ENCODE measurements around the gene POP7. TPM values are rescaled to one million over a fixed set of nuclear protein-coding genes. Genes with fewer than 3 reads are reported as not detected.

The POP7 gene
- total RNA-seq, 1 experiment from 2014 or later: 79.2 TPM

GRCh38 chr7:100736671-100737070 is 30.8 kb downstream of the POP7 start:
- ChIA-PET CTCF (interaction anchor here (1.5 kb wide), 1 partner anchor 31 kb away, joined by 3 read pairs; the partner anchor contains the start of gene POP7), POLR2A (no interaction called here)
- TF ChIP-seq EMX1 (CRISPR knock-in tag; IDR thresholded peaks at IDR 0.05): no peak
- no peak for DNase-seq (ENCODE audit: low spot score)
- H3K4me3 Mint-ChIP-seq: no peak overlapping the region
- no peak overlapping the region for H3K27ac Mint-ChIP-seq
- 0 out of 2 replicates have a peak, but pooled peaks cover 4% of the 10 kb centered on the region for H3K9me3 Mint-ChIP-seq
- no peaks in the 10 kb centered on the region; the same call in 1 of the 2 replicates for H3K4me1 Mint-ChIP-seq
- peaks cover 3% of the 10 kb centered on the region; the same call in 1 of the 2 replicates for H3K36me3 Mint-ChIP-seq
- H3K27me3 Mint-ChIP-seq (ENCODE audit: low read depth): peaks cover 6% of the 10 kb centered on the region
- peak; percentile 52 for ATAC-seq

GRCh38 chr7:100739934-100740333 is 34.0 kb downstream of the POP7 start:
- ChIA-PET POLR2A (no interaction called here), CTCF (no interaction called here)
- Mint-ChIP-seq H3K4me1 (no peaks in the 10 kb centered on the region), H3K4me3 (no peak overlapping the region), H3K9me3 (peaks cover 20% of the 10 kb centered on the region), H3K36me3 (peaks cover 15% of the 10 kb centered on the region), H3K27me3 (ENCODE audit: low read depth) (peaks cover 20% of the 10 kb centered on the region), H3K27ac (no peak overlapping the region)
- DNase-seq (ENCODE audit: low spot score) (no peak), ATAC-seq (no peak)
- TF ChIP-seq ATF3 (CRISPR knock-in tag; conservative IDR thresholded peaks at IDR 0.05): no peak
- TF ChIP-seq MLX (CRISPR knock-in tag; IDR thresholded peaks at IDR 0.05): no peak
- TF ChIP-seq ZSCAN18 (CRISPR knock-in tag; IDR thresholded peaks at IDR 0.05): no peak
- no peak for TF ChIP-seq JUN (CRISPR knock-in tag; IDR thresholded peaks at IDR 0.05)
- TF ChIP-seq CREM (CRISPR knock-in tag; IDR thresholded peaks at IDR 0.05): no peak
- TF ChIP-seq PREB (CRISPR knock-in tag; IDR thresholded peaks at IDR 0.05; ENCODE audit: borderline replicate concordance): no peak
- TF ChIP-seq TP53 (CRISPR knock-in tag; IDR thresholded peaks at IDR 0.05): no peak

GRCh38 chr7:100744605-100745004 is 38.7 kb downstream of the POP7 start:
- ChIA-PET CTCF (interaction anchor here (0.7 to 2.0 kb wide), 2 partner anchors 39 to 340 kb away, joined by 3 to 9 read pairs; partner anchors contain the start of gene POP7), POLR2A (interaction anchor here (0.7 kb wide), 1 partner anchor 668 kb away, joined by 4 read pairs; no protein-coding TSS in a partner anchor)
- ATAC-seq: no peak
- Mint-ChIP-seq H3K27ac (no peak overlapping the region), H3K4me1 (no peaks in the 10 kb centered on the region), H3K9me3 (peaks cover 20% of the 10 kb centered on the region), H3K36me3 (peaks cover 15% of the 10 kb centered on the region), H3K4me3 (no peak overlapping the region), H3K27me3 (ENCODE audit: low read depth) (peaks cover 20% of the 10 kb centered on the region)
- no peak for DNase-seq (ENCODE audit: low spot score)
- TF ChIP-seq TP53 (CRISPR knock-in tag; IDR thresholded peaks at IDR 0.05) (no peak), FOXP4 (CRISPR knock-in tag; IDR thresholded peaks at IDR 0.05) (no peak)

- CTCF ChIA-PET: interaction anchor here (0.7 to 2.0 kb wide), 4 partner anchors 40 to 339 kb away, joined by 3 to 9 read pairs (median 3); partner anchors contain the start of gene POP7
- peak; percentile 47 for ATAC-seq
- peaks cover 16% of the 10 kb centered on the region for H3K9me3 Mint-ChIP-seq
Observed at GRCh38 chr7:100745184-100745583, 39.3 kb downstream of the POP7 start.

More at GRCh38 chr7:100745184-100745583, 39.3 kb downstream of the POP7 start:
- POLR2A ChIA-PET: interaction anchor here (0.7 kb wide), 1 partner anchor 667 kb away, joined by 4 read pairs; no protein-coding TSS in a partner anchor
- Mint-ChIP-seq H3K27me3 (ENCODE audit: low read depth) (peaks cover 17% of the 10 kb centered on the region), H3K27ac (peak overlapping the region; percentile 28), H3K4me1 (no peaks in the 10 kb centered on the region), H3K36me3 (peaks cover 11% of the 10 kb centered on the region), H3K4me3 (peak overlapping the region; percentile 62)
- DNase-seq (ENCODE audit: low spot score): peak; percentile 31
- no peak for TF ChIP-seq CDX4 (CRISPR knock-in tag; IDR thresholded peaks at IDR 0.05; ENCODE audit: borderline replicate concordance)

All from WTC11 (cell line).